DMS153 (cell line): ENCODE measurements around the gene MAT2B.
"Not testable (repeated sequence)": the region's sequence is repeated elsewhere in the genome, so short reads cannot be mapped to it uniquely, and the experiment has no call there.

Source experiments
- DNase-seq: peaks from one replicate; lab custom pipeline; 2025; lab: John Stamatoyannopoulos, UW

MAT2B gene

GRCh38 chr5:163503106-163504078 is 2.0 kb upstream of the MAT2B start:
- DNase-seq = no peak

GRCh38 chr5:163504079-163504931 is 1.1 kb upstream of the MAT2B start:
- no peak for DNase-seq

- DNase-seq = no peak
Measured at GRCh38 chr5:163505049-163505367, 411 bp upstream of the MAT2B start.

GRCh38 chr5:163506095-163506457 is 657 bp downstream of the MAT2B start:
- no peak for DNase-seq

- no peak for DNase-seq
Measured at GRCh38 chr5:163506726-163507125, 1.3 kb downstream of the MAT2B start.

DNA sequence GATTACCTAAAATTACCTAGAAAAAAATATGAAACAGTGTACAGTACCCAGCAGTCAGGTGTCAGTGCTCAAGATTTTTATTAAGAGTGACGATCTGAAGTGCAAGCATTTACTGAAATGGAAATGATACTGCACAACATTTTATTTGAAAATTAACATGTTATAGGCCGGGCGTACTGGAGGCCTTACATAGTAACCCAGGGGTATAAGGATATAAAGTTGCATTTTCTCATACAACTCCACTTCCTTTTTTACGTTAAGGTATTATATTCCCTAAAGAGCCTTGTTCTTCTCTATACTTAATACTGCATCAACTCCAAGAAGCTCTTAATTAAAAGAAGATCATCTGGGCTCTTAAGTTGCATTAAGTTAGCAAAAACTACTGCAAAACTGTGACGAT is 3.3 kb downstream of the MAT2B start:
- DNase-seq = no peak

- no peak for DNase-seq
Measured at GRCh38 chr5:163509291-163509951, 4.0 kb downstream of the MAT2B start.

- DNase-seq = no peak
Measured at GRCh38 chr5:163512526-163512925, 7.1 kb downstream of the MAT2B start.

DNA sequence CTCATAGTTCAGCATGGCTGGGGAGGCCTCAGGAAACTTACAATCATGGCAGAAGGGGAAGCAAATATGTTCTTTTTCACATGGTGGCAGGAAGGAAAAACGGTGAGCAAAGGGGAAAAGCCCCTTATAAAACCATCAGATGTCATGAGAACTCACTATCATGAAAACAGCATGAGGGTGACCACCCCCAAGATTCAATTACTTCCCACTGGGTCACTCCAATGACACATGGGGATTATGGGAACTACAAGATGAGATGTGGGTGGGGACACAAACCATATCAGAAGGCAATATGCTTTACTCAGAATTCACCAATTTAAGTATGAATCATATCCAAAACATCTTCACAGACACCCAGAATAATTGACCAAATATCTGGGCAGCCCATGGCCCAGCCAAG is 19.7 kb downstream of the MAT2B start:
- DNase-seq = no peak

DNA sequence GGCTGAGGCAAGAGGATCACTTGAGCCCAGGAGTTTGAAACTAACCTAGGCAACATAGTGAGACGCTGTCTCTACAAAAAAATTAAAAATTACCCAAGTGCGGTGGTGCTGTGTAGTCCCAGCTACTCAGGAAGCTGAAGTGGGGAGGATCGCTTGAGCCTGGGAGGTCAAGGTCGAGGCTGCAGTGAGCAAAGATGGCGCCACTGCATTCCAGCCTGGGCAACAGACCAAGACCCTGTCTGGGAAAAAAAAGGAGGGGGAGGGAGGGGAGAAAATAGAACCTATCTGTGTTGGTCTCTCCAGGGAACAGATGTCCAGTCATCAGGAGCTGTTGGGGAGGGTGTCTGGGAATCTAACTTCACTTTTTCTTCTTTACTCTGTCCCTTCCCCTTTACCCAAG is 24.3 kb downstream of the MAT2B start:
- no peak for DNase-seq

- no peak for DNase-seq
Measured at GRCh38 chr5:163531272-163531671, 25.9 kb downstream of the MAT2B start.

DNA sequence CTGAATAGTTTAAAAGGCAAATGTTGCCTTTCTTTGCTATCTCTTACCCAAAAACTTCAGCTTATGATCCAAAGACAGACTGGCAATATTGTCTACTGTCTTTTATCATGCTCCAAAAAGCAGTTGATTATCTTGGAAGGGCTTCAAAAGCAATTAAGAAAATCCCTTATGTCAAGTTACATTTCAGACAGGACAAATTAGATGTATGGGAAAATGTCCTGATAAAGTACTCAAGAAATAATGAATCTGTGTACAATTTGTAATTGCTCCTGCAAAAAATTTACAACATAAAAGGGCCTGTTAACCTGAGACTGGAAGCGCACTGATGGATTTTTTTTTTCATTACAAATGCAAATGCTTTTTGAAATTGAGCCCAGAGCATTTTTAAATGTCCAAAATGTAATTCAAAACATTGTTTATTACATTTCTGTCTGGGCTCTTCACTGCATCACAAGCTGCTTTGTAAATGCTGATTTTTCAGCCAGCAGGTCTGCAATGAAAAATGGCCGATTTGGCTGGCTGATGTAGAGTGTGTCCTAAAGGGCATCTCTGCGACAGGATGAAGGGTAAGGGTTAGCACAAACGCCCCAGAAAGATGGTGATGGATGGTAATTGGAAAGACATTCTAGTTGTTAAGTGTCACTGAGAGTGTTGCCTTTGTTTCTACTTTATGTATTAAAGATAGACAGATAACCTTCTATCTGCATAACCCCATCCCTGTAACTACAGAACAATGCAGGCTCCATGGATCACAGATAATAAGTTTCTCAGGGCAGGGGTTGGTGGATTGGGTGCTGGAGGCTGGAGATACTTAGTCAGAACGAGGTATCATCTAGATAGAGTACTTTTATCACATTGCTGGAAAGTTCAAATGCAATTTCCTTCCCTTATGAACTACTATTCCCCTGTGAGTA is 27.0 kb downstream of the MAT2B start:
- no peak for DNase-seq

- no peak for DNase-seq
Measured at GRCh38 chr5:163533223-163533622, 27.8 kb downstream of the MAT2B start.

DNA sequence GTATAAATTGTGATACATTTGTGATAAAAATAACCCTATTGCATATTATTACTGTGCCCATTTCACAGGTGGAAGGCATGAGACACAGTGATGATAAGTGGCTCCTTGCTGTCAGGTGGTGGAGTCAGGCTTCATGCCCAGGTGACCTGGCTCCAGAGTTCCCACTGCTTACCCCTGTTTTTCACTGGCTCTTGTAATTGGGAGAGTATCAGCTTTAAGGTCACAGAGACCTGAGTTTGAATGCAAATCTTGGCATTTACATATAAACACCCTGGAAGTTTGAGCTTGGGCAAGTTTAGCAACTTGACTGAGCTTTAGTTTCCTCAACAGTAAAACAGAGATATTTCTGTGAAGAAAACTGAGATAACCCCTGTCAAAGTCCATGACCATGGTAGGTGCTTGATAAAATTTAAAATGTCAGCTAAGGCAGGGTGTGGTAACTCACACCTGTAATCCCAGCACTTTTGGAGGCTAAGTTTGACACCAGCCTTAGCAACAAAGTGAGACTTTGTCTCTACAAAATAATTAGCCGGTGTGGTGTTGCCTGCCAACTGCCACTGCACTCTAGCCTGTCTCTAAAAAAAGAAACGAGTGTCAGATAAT is 29.2 kb downstream of the MAT2B start:
- DNase-seq = no peak

GRCh38 chr5:163535290-163535689 is 29.9 kb downstream of the MAT2B start:
- no peak for DNase-seq

DNA sequence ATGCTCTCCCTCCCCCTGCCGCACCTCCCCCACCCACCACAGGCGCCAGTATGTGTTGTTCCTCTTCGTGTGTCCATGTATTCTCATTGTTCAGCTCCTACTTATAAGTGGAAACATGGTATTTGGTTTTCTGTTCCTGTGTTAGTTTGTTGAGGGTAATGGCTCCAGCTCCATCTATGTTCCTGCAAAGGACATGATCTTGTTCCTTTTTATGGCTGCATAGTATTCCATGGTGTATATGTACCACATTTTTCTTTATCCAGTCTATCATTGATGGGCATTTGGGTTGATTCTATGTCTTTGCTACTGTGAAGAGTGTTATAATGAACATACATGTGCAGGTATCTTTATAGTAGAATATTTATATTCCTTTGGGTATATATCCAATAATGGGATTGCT is 31.0 kb downstream of the MAT2B start:
- DNase-seq = not testable (repeated sequence)

GRCh38 chr5:163540696-163541095 is 35.3 kb downstream of the MAT2B start:
- no peak for DNase-seq

DNA sequence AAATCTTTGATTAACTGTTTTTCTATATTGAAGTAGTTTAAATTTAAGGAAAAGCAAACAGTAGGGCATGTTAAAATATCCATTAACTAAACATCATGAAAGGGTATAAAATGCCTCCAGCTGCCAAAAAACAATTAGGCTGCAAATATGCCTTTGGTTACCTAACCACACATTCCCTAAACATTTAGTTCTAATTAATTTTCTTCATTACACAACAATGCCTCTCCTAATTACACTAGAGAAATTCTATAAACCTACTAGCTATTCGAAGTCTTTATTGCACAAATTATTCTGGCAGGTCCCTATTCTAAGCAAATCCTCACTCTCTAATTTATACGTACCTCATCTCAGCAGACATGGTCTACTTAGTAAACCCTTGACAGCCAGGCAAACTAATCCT is 37.4 kb downstream of the MAT2B start:
- no peak for DNase-seq

GRCh38 chr5:163544041-163544440 is 38.6 kb downstream of the MAT2B start:
- DNase-seq = no peak

DNA sequence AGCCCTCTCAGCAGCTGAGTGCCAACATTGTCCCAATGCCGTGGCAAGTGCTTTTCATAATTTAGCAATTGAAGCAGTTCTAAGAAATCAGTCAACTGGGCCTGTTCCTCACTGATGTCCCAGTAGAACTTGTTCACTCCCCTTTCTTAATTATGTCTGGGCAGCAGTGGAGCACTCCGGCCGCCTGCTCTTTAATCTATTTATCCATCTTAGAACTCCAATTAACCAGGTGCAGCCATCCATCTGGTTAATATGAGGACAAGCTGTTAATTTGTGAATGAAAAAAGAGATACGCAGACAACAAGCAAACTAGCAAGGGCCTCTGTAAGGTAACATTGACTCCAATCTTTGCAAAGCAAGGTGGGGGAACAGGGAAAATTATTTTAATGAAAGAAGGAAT is 39.4 kb downstream of the MAT2B start:
- DNase-seq = no peak

DNA sequence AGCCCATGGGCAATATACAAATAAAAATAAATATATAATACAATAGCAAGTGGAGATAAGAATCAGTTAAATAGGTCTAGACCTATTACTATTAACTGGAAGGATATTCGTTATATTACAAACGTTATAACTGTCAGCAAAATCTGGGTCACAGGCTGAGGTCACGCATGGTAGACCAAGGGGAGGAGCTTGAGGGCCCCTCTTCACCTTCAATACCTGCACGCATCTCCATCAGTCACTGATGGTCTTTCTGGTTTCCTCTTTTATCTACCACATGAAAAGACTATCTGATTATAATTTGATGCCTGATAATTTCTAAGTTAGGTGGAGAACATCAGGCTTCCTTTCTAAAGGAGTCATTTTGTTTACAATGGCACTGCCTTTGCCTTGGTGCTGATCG is 43.2 kb downstream of the MAT2B start:
- DNase-seq = no peak
